ENCODE results near the gene SORCS1. TPM values are rescaled to one million over a fixed set of nuclear protein-coding genes. Genes with fewer than 3 reads are reported as not detected.

SORCS1 gene
- polyA plus RNA-seq, 1 experiment = 0.02 TPM

GRCh38 chr10:107022600-107023354 lies 141.7 kb downstream of the SORCS1 start:
- ChIA-PET CTCF (no interaction called here), POLR2A (no interaction called here)
- Histone ChIP-seq H3K27me3 (ENCODE audit: control insufficient read depth, insufficient read depth, low read length) (no peaks in the 10 kb centered on the region), H3K27ac (ENCODE audit: low read depth, low read length) (no peak overlapping the region), H3K9me3 (ENCODE audit: control insufficient read depth, insufficient read depth, low read length) (peaks cover 17% of the 10 kb centered on the region), H3K4me3 (ENCODE audit: low read depth, low read length) (no peak overlapping the region)
- TF ChIP-seq CTCF (IDR thresholded peaks at IDR 0.05; ENCODE audit: low read depth, low read length) = no peak
- DNase-seq (ENCODE audit: low read depth, low spot score) = no peak

DNA sequence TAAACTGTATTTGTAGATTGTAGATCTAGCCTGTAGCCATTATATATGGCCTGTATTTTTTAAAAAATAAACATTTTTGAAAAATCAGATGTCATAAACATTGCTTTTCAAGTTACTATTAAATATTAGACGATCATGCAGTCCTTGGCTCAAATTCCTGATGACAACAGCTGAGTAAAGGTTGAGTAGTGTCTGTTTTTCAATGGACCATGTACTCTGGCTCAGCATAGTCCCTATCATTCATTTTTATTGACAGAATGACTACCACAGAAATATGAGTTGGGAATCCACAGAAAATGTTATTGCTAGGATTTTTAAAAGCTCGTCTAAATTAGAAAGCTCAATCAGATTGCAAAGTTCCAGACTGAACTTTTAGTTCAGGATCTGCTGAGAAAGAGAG lies 145.4 kb downstream of the SORCS1 start:
- no peak for TF ChIP-seq CTCF (IDR thresholded peaks at IDR 0.05; ENCODE audit: low read depth, low read length)
- Histone ChIP-seq H3K9me3 (ENCODE audit: control insufficient read depth, insufficient read depth, low read length) (peaks cover 6% of the 10 kb centered on the region), H3K4me3 (ENCODE audit: low read depth, low read length) (no peak overlapping the region), H3K27ac (ENCODE audit: low read depth, low read length) (no peak overlapping the region), H3K27me3 (ENCODE audit: control insufficient read depth, insufficient read depth, low read length) (no peaks in the 10 kb centered on the region)
- DNase-seq (ENCODE audit: low read depth, low spot score) = no peak
- ChIA-PET CTCF (no interaction called here), POLR2A (no interaction called here)

DNA sequence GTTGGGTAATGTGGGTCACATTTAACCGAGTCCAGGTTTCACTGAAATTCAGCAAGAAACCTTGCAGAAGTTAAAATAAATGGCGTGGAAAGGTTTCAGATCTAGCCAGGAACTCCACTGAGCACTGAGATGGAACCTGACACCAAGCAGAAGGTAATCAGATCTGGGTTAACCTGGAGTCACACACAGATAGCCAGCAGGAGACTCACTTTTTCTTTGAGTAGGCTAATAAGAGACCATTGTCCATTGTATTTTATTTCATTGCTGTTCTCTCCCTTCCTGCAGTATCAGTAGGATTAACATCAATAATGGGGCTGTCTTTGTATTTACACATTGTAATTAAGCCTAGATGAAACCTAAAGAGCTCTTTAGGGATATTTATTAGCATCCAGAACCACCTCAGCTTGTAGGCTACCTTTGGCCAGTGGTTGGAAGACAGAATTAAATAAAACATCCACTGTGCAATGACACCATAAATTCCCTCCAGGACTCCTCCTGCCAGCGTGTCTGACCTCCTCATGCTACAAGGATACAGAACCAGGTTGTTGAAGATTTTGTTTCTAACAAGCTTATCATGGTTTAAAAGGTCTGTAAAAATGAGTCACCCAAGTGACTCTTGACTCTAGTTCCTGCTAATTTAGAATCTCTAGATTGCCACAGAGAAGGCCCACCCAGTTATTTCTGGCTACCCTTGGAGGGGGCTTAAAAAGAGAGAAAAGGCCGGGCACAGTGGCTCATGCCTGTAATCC lies 151.1 kb downstream of the SORCS1 start:
- CTCF ChIA-PET = no interaction called here
- DNase-seq (ENCODE audit: low read depth, low spot score) = no peak
- H3K27ac ChIP-seq (ENCODE audit: low read depth, low read length) = no peak overlapping the region
- no peaks in the 10 kb centered on the region for H3K27me3 ChIP-seq (ENCODE audit: control insufficient read depth, insufficient read depth, low read length)
- TF ChIP-seq CTCF (IDR thresholded peaks at IDR 0.05; ENCODE audit: low read depth, low read length) = no peak
- peaks cover 9% of the 10 kb centered on the region for H3K9me3 ChIP-seq (ENCODE audit: control insufficient read depth, insufficient read depth, low read length)
- POLR2A ChIA-PET = no interaction called here
- no peak overlapping the region for H3K4me3 ChIP-seq (ENCODE audit: low read depth, low read length)

- no peak for DNase-seq (ENCODE audit: low read depth, low spot score)
- Histone ChIP-seq H3K27ac (ENCODE audit: low read depth, low read length) (no peak overlapping the region), H3K9me3 (ENCODE audit: control insufficient read depth, insufficient read depth, low read length) (peaks cover 12% of the 10 kb centered on the region), H3K4me3 (ENCODE audit: low read depth, low read length) (no peak overlapping the region), H3K27me3 (ENCODE audit: control insufficient read depth, insufficient read depth, low read length) (no peaks in the 10 kb centered on the region)
- no peak for TF ChIP-seq CTCF (IDR thresholded peaks at IDR 0.05; ENCODE audit: low read depth, low read length)
- CTCF ChIA-PET = no interaction called here
- POLR2A ChIA-PET = interaction anchor here (0.6 kb wide), 1 partner anchor 545 kb away, joined by 3 read pairs; no protein-coding TSS in a partner anchor
These were observed 152.5 kb downstream of the SORCS1 start for GRCh38 chr10:107011992-107012391.

- H3K27ac ChIP-seq (ENCODE audit: low read depth, low read length) = no peak overlapping the region
- POLR2A ChIA-PET = no interaction called here
- no peak for TF ChIP-seq CTCF (IDR thresholded peaks at IDR 0.05; ENCODE audit: low read depth, low read length)
- H3K27me3 ChIP-seq (ENCODE audit: control insufficient read depth, insufficient read depth, low read length) = no peaks in the 10 kb centered on the region
- DNase-seq (ENCODE audit: low read depth, low spot score) = no peak
- H3K9me3 ChIP-seq (ENCODE audit: control insufficient read depth, insufficient read depth, low read length) = peaks cover 12% of the 10 kb centered on the region
- H3K4me3 ChIP-seq (ENCODE audit: low read depth, low read length) = no peak overlapping the region
- CTCF ChIA-PET = no interaction called here
These were observed 153.4 kb downstream of the SORCS1 start for GRCh38 chr10:107011105-107011504.

All from AG04450 (cell line).